Right lobe of liver (tissue), 4 donors: ENCODE measurements around the gene NUP35.

ENCODE experiments used
- CTCF ChIP-seq, 4 donors: fragments of 200-600 bp in 3 of 4; fragments of 450-650 bp in 1 of 4; IDR thresholded peaks; one replicate each; pipeline versions ENCODE4 v1.5.1 to v1.8.0; 2016 to 2022; ENCODE audit warnings: antibody characterized with exemption in 4 of 4, mild to moderate bottlenecking in 2 of 4
- POLR2A ChIP-seq: fragments of 450-650 bp; IDR thresholded peaks from one replicate; pipeline ENCODE4 v1.6.1; 2017; ENCODE audit warnings: antibody characterized with exemption, mild to moderate bottlenecking
- donor health status: DM: no; HTN: no; CAD: no.
- donor health status: DM: no; HTN: no; CAD: no.
- donor health status: DM: no; HTN: yes; CAD: no.

- TF ChIP-seq POLR2A: no peak
- TF ChIP-seq CTCF (IDR thresholded peaks at IDR 0.05): no peak
These were observed 48.1 kb downstream of the NUP35 start for GRCh38 chr2:183172220-183172887.
